Activated B cell treated with CpG ODN at 0.5 μM for 24 hours (primary cell): ENCODE results near the gene DAW1. TPM values are rescaled to one million over a fixed set of nuclear protein-coding genes. Genes with fewer than 3 reads are reported as not detected.

Experiments
- ATAC-seq: fragments of 200-7000 bp; cut with Tn5 transposase; one replicate; pipeline ENCODE4 v1.10.0; 2021; ENCODE audit warnings: low read depth, mild to moderate bottlenecking, moderate library complexity
- CTCF ChIA-PET: fragments of 350-600 bp; sonication (Branson Sonifier 250); formaldehyde crosslinking; loops from one replicate; lab custom pipeline; 2021; ENCODE audit warnings: antibody characterized with exemption; lab: Charles Lee
- POLR2A ChIA-PET: fragments of 350-600 bp; sonication (Branson Sonifier 250); formaldehyde crosslinking; loops from one replicate; lab custom pipeline; 2021; ENCODE audit warnings: antibody characterized with exemption; lab: Charles Lee
- DNase-seq: peaks from one replicate; pipeline ENCODE4 v3.0.0; 2022
- H3K27ac Mint-ChIP-seq: one replicate; pipeline ENCODE4 v1.8.0; 2020; ENCODE audit warnings: mixed read lengths
- H3K27me3 Mint-ChIP-seq: one replicate; pipeline ENCODE4 v1.8.0; 2021; ENCODE audit warnings: mixed read lengths
- H3K36me3 Mint-ChIP-seq: one replicate; pipeline ENCODE4 v1.8.0; 2021; ENCODE audit warnings: low read depth, mixed read lengths
- H3K4me1 Mint-ChIP-seq: one replicate; pipeline ENCODE4 v1.8.0; 2021; ENCODE audit warnings: mixed read lengths
- H3K4me3 Mint-ChIP-seq: one replicate; pipeline ENCODE4 v1.8.0; 2020; ENCODE audit warnings: mild to moderate bottlenecking, mixed read lengths
- H3K9me3 Mint-ChIP-seq: one replicate; pipeline ENCODE4 v1.8.0; 2020; ENCODE audit warnings: mixed read lengths
- CTCF ChIP-seq: fragments of 200-600 bp; IDR thresholded peaks from one replicate; pipeline ENCODE4 v1.8.0; 2022; ENCODE audit warnings: antibody characterized with exemption, mild to moderate bottlenecking
- intact Hi-C: fragments of 100-400 bp; cut with micrococcal nuclease; formaldehyde crosslinking; loops from one replicate; pipeline ENCODE4 v1.15.1; 2024
- total RNA-seq: library from RNA; stranded (reverse); gene quantifications from 2 replicates; pipeline ENCODE4 v1.2.3, GENCODE V29; 2022

DAW1 gene
- total RNA-seq, 1 donor from 2014 or later: not detected

DNA sequence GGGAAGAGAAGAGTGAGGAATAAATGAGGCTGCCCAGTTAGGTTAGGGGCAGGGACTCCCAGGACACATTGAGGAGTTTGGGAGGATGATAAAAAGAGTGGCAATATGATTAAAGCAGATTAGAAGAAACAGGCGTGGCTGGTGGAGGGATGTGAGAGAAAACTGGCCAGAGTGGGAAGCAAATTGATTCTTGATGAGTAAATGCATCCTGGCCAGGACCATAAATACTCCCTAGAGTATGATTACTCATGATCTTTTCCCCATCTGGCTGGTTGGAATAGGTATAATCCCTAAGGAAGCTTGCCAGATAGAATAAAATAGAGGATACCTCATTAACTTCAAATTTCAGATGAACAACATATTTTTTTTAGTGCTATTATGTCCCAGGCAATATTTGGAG is 21.5 kb upstream of the DAW1 start:
- no peak for ATAC-seq
- TF ChIP-seq CTCF: no peak
- no peak overlapping the region for H3K27ac Mint-ChIP-seq
- intact Hi-C loops: no loop called here
- no peak for DNase-seq
- POLR2A ChIA-PET: no interaction called here
- H3K4me1 Mint-ChIP-seq: no peaks in the 10 kb centered on the region
- H3K4me3 Mint-ChIP-seq: no peak overlapping the region
- H3K27me3 Mint-ChIP-seq: peaks cover 8% of the 10 kb centered on the region
- no peaks in the 10 kb centered on the region for H3K36me3 Mint-ChIP-seq
- CTCF ChIA-PET: no interaction called here
- no peaks in the 10 kb centered on the region for H3K9me3 Mint-ChIP-seq

DNA sequence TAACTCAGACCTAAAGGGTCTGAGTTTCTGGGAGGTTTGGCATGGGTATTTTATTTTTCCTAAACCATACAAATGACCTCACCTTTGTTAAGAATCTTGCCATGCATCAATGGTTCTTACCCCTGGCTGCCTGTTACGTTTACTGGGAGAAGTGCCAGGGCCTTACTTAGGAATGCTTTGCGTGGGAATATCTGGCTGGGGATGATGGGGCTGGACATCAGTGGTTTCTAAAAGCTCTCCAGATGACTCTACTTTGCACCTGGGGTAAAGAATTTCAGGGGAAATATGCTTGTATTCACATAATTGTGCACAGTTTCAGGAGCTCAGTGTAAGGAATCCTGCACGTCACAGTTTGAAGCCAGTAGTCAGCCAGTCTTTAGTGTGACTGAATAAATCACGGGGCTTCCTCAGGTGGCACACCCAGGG is 18.2 kb upstream of the DAW1 start:
- H3K4me1 Mint-ChIP-seq: no peaks in the 10 kb centered on the region
- H3K36me3 Mint-ChIP-seq: no peaks in the 10 kb centered on the region
- H3K27me3 Mint-ChIP-seq: peaks cover 11% of the 10 kb centered on the region
- no peak for ATAC-seq
- intact Hi-C loops: no loop called here
- no peak overlapping the region for H3K4me3 Mint-ChIP-seq
- TF ChIP-seq CTCF: no peak
- H3K27ac Mint-ChIP-seq: no peak overlapping the region
- H3K9me3 Mint-ChIP-seq: no peaks in the 10 kb centered on the region
- no peak for DNase-seq
- CTCF ChIA-PET: no interaction called here
- POLR2A ChIA-PET: no interaction called here

DNA sequence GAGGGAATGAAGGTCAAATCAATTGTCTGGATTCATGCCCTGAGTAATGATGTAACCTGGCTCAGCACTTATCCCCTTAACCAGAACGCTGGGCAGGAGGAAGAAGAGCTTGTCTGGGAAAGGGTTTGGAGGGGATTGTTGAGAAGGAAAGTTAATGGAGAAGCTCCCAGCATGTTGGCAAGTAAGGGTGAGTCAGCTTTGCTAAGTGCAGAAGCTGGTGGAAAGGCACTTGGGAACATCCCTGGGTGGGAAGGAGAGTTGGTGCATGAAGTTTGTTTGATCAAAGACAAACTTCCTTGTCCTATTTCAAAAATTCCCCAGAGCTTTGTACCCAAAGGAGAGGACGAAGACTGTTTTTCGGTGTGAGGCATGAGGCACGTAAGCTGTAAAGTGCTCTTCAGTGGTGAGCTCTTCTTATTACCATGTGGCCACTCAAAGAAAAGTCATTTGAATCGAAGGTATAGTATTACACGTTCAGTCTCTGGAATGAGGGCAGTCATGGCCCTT is 17.6 kb upstream of the DAW1 start:
- intact Hi-C loops: no loop called here
- H3K4me1 Mint-ChIP-seq: no peaks in the 10 kb centered on the region
- H3K27ac Mint-ChIP-seq: no peak overlapping the region
- H3K4me3 Mint-ChIP-seq: no peak overlapping the region
- H3K36me3 Mint-ChIP-seq: no peaks in the 10 kb centered on the region
- H3K27me3 Mint-ChIP-seq: peaks cover 11% of the 10 kb centered on the region
- DNase-seq: no peak
- POLR2A ChIA-PET: no interaction called here
- CTCF ChIA-PET: interaction anchor here (0.8 kb wide), 1 partner anchor 12 kb away, joined by 3 read pairs; no protein-coding TSS in a partner anchor
- no peak for ATAC-seq
- no peaks in the 10 kb centered on the region for H3K9me3 Mint-ChIP-seq
- TF ChIP-seq CTCF: no peak

GRCh38 chr2:227855440-227855839 is 16.0 kb upstream of the DAW1 start:
- DNase-seq (no peak), ATAC-seq (no peak)
- intact Hi-C loops: no loop called here
- Mint-ChIP-seq H3K4me1 (no peaks in the 10 kb centered on the region), H3K36me3 (no peaks in the 10 kb centered on the region), H3K27ac (no peak overlapping the region), H3K4me3 (no peak overlapping the region), H3K9me3 (no peaks in the 10 kb centered on the region), H3K27me3 (peaks cover 11% of the 10 kb centered on the region)
- ChIA-PET CTCF (no interaction called here), POLR2A (no interaction called here)
- no peak for TF ChIP-seq CTCF

GRCh38 chr2:227856697-227857096 is 14.7 kb upstream of the DAW1 start:
- Mint-ChIP-seq H3K9me3 (no peaks in the 10 kb centered on the region), H3K27ac (no peak overlapping the region), H3K27me3 (peaks cover 11% of the 10 kb centered on the region), H3K4me1 (no peaks in the 10 kb centered on the region), H3K36me3 (no peaks in the 10 kb centered on the region), H3K4me3 (no peak overlapping the region)
- POLR2A ChIA-PET: no interaction called here
- no peak for DNase-seq
- ATAC-seq: no peak
- no peak for TF ChIP-seq CTCF
- intact Hi-C loops: no loop called here
- CTCF ChIA-PET: no interaction called here
